Measurements from ENCODE around the gene PPP1R14C.

GRCh38 chr6:150118627-150119026 lies 24.2 kb upstream of the PPP1R14C start:
- no peak for TF ChIP-seq CTCF (IDR thresholded peaks at IDR 0.05)
- no peak for TF ChIP-seq EZH2 (IDR thresholded peaks at IDR 0.05)
- TF ChIP-seq EZH2phosphoT487 (IDR thresholded peaks at IDR 0.05), result no peak

All from neural progenitor cell (in vitro differentiated cells).